ENCODE data around the gene GOLGA6L7. TPM values are rescaled to one million over a fixed set of nuclear protein-coding genes. Genes with fewer than 3 reads are reported as not detected.

GOLGA6L7 gene
- total RNA-seq, 1 donor from 2014 or later: not detected

DNA sequence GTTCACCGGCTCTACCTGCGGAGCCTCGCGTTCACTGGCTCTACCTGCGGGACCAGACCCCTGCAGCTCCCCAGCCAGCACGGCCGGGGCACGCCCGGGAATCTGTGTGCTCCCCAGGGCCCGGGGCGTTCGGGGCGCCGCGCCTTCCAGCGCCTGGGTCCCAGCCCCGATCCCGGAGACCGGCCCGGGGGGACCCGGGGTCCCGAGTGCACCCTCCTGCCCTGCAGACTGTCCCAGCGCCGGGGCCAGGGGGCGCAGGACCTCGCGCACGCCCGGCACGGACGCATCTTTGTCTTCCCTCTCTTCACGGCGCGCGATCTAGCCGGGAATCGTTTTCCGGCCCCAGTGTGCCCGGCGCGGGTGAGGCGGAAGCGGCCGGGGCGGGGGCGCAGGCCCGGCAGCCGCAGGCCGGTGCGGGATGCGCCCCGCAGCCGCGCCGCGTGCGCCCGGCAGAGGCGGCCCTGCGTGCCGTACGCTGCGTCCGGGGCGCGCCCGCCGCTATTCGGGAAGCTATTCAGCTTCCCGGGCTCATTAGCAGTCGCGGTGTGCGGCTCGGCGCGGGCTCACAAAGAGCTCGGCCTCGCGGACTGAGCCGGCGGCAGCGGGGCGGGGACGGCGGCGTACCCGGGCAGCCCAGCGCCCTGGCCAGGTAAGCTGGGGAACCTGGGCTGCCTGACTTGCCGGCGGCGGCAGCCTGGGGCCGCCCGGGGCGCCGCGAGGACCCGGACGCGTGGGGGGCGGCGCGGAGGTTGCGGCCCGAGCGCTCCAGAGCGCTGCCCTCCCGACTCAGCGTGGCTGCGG is 37.4 kb upstream of the GOLGA6L7 start, which contains the start of gene APBA2:
Gene APBA2 (plus strand): TSS at position 345 of the 801 bp plus-strand sequence. CDS start 167,911 bp downstream, outside the sequence.
- Histone ChIP-seq H3K36me3 (ENCODE audit: control insufficient read depth, insufficient read depth, low read length) (no peaks in the 10 kb centered on the region), H3K27me3 (ENCODE audit: control insufficient read depth, insufficient read depth, low read length) (no peaks in the 10 kb centered on the region), H3K4me3 (ENCODE audit: low read depth, low read length) (peak within 1 kb of the TSS; percentile 54)
- TF ChIP-seq, protein P1, sequence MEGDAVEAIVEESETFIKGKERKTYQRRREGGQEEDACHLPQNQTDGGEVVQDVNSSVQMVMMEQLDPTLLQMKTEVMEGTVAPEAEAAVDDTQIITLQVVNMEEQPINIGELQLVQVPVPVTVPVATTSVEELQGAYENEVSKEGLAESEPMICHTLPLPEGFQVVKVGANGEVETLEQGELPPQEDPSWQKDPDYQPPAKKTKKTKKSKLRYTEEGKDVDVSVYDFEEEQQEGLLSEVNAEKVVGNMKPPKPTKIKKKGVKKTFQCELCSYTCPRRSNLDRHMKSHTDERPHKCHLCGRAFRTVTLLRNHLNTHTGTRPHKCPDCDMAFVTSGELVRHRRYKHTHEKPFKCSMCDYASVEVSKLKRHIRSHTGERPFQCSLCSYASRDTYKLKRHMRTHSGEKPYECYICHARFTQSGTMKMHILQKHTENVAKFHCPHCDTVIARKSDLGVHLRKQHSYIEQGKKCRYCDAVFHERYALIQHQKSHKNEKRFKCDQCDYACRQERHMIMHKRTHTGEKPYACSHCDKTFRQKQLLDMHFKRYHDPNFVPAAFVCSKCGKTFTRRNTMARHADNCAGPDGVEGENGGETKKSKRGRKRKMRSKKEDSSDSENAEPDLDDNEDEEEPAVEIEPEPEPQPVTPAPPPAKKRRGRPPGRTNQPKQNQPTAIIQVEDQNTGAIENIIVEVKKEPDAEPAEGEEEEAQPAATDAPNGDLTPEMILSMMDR (IDR thresholded peaks at IDR 0.05; ENCODE audit: insufficient read depth, low read length, severe bottlenecking): no peak
- DNase-seq (ENCODE audit: low read depth): no peak
- FAIRE-seq: no peak

DNA sequence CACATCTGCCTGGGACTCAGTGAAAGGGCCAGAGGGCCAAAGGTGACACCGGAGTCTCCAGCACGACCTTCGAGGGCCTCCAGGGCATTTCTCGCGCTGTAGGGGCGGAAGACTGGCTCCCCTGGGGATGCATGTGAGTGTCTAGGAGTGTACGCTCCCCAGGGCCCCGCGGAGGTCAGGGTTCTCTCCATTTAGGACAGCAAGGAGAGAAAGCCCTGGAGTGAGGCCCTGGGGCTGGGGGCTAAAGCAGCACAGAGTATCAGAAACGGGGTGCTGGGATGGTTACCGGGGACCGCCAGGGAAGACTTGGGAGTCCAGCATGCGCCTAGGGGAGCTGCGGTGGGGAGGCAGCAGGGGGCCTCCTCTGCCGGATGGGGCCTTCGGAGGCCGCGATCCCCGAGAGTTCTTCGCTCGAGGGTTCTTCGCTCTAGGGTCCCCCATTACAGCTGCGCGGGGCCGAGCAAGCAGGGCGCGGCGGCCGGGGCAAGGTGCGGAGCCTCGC is 36.7 kb upstream of the GOLGA6L7 start:
- no peaks in the 10 kb centered on the region for H3K36me3 ChIP-seq (ENCODE audit: control insufficient read depth, insufficient read depth, low read length)
- peak overlapping the region; percentile 54 for H3K4me3 ChIP-seq (ENCODE audit: low read depth, low read length)
- TF ChIP-seq, protein P1 (IDR thresholded peaks at IDR 0.05; ENCODE audit: insufficient read depth, low read length, severe bottlenecking): no peak
- no peak for FAIRE-seq
- DNase-seq (ENCODE audit: low read depth): no peak
- no peaks in the 10 kb centered on the region for H3K27me3 ChIP-seq (ENCODE audit: control insufficient read depth, insufficient read depth, low read length)

DNA sequence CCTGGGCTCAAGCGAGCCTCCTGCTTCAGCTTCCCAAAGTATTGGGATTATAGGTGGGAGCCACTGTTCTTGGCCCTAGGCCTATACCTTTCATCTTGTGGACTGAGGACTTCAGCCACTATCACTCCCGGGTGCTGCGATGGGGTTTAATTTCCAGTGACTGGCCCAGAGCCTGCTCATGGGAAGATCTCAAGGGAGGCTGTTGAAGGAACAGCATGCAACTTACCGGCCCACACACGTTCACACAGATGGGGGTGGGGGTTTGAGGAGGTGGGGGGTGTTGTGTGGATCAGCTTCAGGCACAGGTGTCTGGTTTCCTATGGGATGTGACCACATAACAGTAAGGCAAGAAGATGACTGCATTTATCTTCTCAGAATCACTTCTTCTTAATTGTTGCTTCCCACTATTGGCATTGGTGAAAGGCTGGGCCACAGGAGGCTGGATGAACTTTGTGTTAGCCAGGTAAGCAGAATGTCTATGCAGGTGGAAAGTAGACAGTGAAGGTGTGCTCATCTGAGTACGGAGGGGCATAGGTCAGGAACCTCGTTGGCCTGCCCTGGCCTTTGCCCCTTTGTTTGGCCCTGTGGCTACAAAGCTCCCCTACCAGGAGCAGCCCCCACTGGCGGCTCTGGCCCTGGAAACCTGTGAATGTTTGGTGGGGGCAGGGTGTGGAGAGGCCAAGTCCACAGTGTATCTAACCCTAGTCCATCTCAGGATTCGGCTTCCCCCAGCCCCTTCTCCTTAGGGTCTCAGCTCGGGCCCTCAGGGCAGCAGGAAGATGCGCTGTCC is 35.9 kb upstream of the GOLGA6L7 start:
- no peaks in the 10 kb centered on the region for H3K27me3 ChIP-seq (ENCODE audit: control insufficient read depth, insufficient read depth, low read length)
- DNase-seq (ENCODE audit: low read depth) (no peak), FAIRE-seq (no peak)
- TF ChIP-seq, protein P1 (IDR thresholded peaks at IDR 0.05; ENCODE audit: insufficient read depth, low read length, severe bottlenecking): no peak
- H3K36me3 ChIP-seq (ENCODE audit: control insufficient read depth, insufficient read depth, low read length): no peaks in the 10 kb centered on the region
- H3K4me3 ChIP-seq (ENCODE audit: low read depth, low read length): no peak overlapping the region

DNA sequence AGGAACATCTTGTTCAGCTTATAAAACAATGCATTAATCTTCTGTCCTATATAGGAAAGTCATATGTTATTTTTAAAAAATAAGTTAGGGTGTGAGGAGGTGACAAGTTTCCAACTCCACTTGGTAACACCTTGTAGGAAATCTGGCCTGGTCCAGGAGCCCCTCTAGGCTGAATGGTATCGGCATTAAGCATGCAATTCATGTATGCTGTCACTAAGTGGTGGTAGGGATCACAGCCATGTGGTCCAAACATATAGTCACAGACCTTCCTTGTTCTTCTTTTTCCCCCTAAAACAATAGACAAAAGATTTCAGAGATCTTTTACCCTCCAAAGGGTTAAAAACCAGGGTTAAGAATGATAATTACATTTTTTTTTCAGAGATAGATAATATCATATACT is 33.2 kb upstream of the GOLGA6L7 start:
- TF ChIP-seq, protein P1 (IDR thresholded peaks at IDR 0.05; ENCODE audit: insufficient read depth, low read length, severe bottlenecking): no peak
- H3K4me3 ChIP-seq (ENCODE audit: low read depth, low read length): no peak overlapping the region
- H3K36me3 ChIP-seq (ENCODE audit: control insufficient read depth, insufficient read depth, low read length): no peaks in the 10 kb centered on the region
- no peaks in the 10 kb centered on the region for H3K27me3 ChIP-seq (ENCODE audit: control insufficient read depth, insufficient read depth, low read length)
- DNase-seq (ENCODE audit: low read depth): no peak
- FAIRE-seq: no peak

DNA sequence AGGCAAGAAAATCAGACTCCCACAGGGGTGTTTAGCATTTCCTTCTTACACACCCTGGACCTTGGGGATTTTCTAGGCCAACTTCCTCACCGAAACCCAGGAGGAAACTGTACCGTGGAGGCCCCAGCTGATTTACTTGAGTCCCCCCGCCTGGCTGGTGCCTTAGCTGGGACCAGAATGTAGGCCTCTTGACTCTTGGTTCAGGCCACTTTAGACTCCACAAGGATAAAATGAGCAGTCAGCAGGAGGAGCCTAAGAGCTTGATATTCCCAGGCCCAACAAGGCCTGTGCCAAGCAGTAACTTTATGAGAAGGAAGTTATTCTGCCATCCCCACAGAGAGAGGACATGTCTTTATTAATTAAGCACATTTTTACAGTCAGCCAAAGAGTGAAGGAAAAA is 32.7 kb upstream of the GOLGA6L7 start:
- Histone ChIP-seq H3K27me3 (ENCODE audit: control insufficient read depth, insufficient read depth, low read length) (no peaks in the 10 kb centered on the region), H3K36me3 (ENCODE audit: control insufficient read depth, insufficient read depth, low read length) (no peaks in the 10 kb centered on the region), H3K4me3 (ENCODE audit: low read depth, low read length) (no peak overlapping the region)
- DNase-seq (ENCODE audit: low read depth) (no peak), FAIRE-seq (no peak)
- TF ChIP-seq, protein P1 (IDR thresholded peaks at IDR 0.05; ENCODE audit: insufficient read depth, low read length, severe bottlenecking): no peak
